DMS53 treated with DMSO at 0.1 percent for 48 hours (cell line): Measurements from ENCODE around the gene C13orf42.

Experiments
- DNase-seq: peaks from one replicate; lab custom pipeline; 2025; ENCODE audit not compliant: unreplicated experiment; lab: John Stamatoyannopoulos, UW

C13orf42 gene

GRCh38 chr13:51122868-51123566 lies 11.9 kb upstream of the C13orf42 start:
- DNase-seq: peak; percentile 67

GRCh38 chr13:51120873-51121272 lies 9.8 kb upstream of the C13orf42 start:
- peak; percentile 24 for DNase-seq

GRCh38 chr13:51118809-51119431 lies 7.8 kb upstream of the C13orf42 start:
- no peak for DNase-seq

- no peak for DNase-seq
Measured at GRCh38 chr13:51113969-51114368, 2.9 kb upstream of the C13orf42 start.

- no peak for DNase-seq
Measured at GRCh38 chr13:51113186-51113881, 2.3 kb upstream of the C13orf42 start.

- DNase-seq: no peak
Measured at GRCh38 chr13:51112771-51113170, 1.7 kb upstream of the C13orf42 start.

- DNase-seq: no peak
Measured at GRCh38 chr13:51111997-51112396, 923 bp upstream of the C13orf42 start.

- no peak for DNase-seq
Measured at GRCh38 chr13:51107996-51108395, 3.1 kb downstream of the C13orf42 start.

- no peak for DNase-seq
Measured at GRCh38 chr13:51105046-51105445, 6.0 kb downstream of the C13orf42 start.

- DNase-seq: no peak
Measured at GRCh38 chr13:51101636-51102235, 9.3 kb downstream of the C13orf42 start.

GRCh38 chr13:51097353-51098043 lies 13.6 kb downstream of the C13orf42 start:
- DNase-seq: no peak

GRCh38 chr13:51096131-51096530 lies 14.9 kb downstream of the C13orf42 start:
- DNase-seq: no peak

GRCh38 chr13:51093574-51093973 lies 17.5 kb downstream of the C13orf42 start:
- DNase-seq: no peak

- no peak for DNase-seq
Measured at GRCh38 chr13:51091839-51092238, 19.2 kb downstream of the C13orf42 start.

- DNase-seq: no peak
Measured at GRCh38 chr13:51083706-51084105, 27.4 kb downstream of the C13orf42 start.

- DNase-seq: peak; percentile 6
Measured at GRCh38 chr13:51080478-51081065, 30.5 kb downstream of the C13orf42 start.

GRCh38 chr13:51071493-51071892 lies 39.6 kb downstream of the C13orf42 start:
- DNase-seq: no peak

- DNase-seq: peak; percentile 81
Measured at GRCh38 chr13:51070005-51070649, 40.9 kb downstream of the C13orf42 start.

GRCh38 chr13:51068501-51068900 lies 42.6 kb downstream of the C13orf42 start:
- DNase-seq: no peak

- DNase-seq: no peak
Measured at GRCh38 chr13:51067706-51068105, 43.4 kb downstream of the C13orf42 start.
